ENCODE measurements around the gene TRIM2. TPM values are rescaled to one million over a fixed set of nuclear protein-coding genes. Genes with fewer than 3 reads are reported as not detected.

TRIM2 gene
- total and polyA plus RNA-seq, 2 of the 8 experiments (the other 6 are each of a cell fraction or from before 2014, with no cell fraction given), result 34.0 to 59.8 TPM

DNA sequence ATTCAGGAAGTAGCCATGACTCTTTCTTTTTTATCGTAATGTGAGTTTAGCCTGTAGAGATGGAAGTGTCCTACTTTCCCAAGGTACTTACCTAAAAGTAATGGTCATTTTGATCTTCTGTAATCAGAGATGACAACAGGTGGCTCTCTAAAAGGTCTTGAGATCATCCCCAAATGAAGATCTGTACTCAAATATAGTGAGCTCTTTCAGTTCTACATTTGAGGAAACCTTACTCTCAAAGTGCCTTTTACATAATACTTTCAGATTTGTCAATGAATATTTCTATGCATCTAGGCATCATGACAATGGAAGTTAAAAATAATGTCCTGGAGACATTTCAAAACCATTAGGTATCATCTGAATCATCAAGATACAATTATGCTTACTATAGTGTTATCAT, 123.0 kb downstream of the TRIM2 start:
- WGBS, 2 experiments (ENCODE audit: extremely low coverage in 1 of 2, insufficient coverage in 1 of 2, insufficient read length in 1 of 2, insufficient replicate concordance in 2 of 2, low coverage in 1 of 2, low lambda C conversion rate in 2 of 2, missing lambda C conversion rate in 1 of 2), result 100% methylated on average over 1 of the region's 1 CpG; no CpG with 5 or more reads in 1 of the 2 experiments
- H3K23ac ChIP-seq (ENCODE audit: insufficient read length), result no peak overlapping the region

More for the DNA sequence above, 123.0 kb downstream of the TRIM2 start:
- TF ChIP-seq CREB1 (IDR thresholded peaks at IDR 0.05), result no peak
- no peak for TF ChIP-seq BRCA1 (IDR thresholded peaks at IDR 0.05; ENCODE audit: low read depth, low read length)
- TF ChIP-seq EGR1 (IDR thresholded peaks at IDR 0.05; ENCODE audit: borderline replicate concordance, low read depth, low read length), result no peak
- TF ChIP-seq NANOG (IDR thresholded peaks at IDR 0.05; ENCODE audit: insufficient read depth, low read depth, low read length, poor library complexity, severe bottlenecking), result no peak
- no peak for TF ChIP-seq SAP30 (IDR thresholded peaks at IDR 0.05; ENCODE audit: insufficient read depth, insufficient replicate concordance, low read length)
- TF ChIP-seq, protein P1, sequence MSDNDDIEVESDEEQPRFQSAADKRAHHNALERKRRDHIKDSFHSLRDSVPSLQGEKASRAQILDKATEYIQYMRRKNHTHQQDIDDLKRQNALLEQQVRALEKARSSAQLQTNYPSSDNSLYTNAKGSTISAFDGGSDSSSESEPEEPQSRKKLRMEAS (IDR thresholded peaks at IDR 0.05), result no peak
- no peak for TF ChIP-seq NRF1 (IDR thresholded peaks at IDR 0.05; ENCODE audit: low read depth, low read length)
- Histone ChIP-seq H3K4me3 (ENCODE audit: extremely low read depth in 1 of 4, insufficient read depth in 2 of 4, low read depth in 3 of 4, low read length in 4 of 4) (no peak overlapping the region), H4K8ac (ENCODE audit: extremely low read depth, insufficient read depth, low read length) (no peak overlapping the region), H2BK5ac (ENCODE audit: low read depth, low read length) (no peak overlapping the region), H3K18ac (ENCODE audit: extremely low read depth, low read length) (no peak overlapping the region), H3K27ac (ENCODE audit: low read depth, low read length) (no peak overlapping the region), H2BK15ac (ENCODE audit: low read length) (no peak overlapping the region), H4K5ac (ENCODE audit: insufficient read length, low read depth, low read length) (no peak overlapping the region), H4K20me1 (replicated peaks in 1 of 2; ENCODE audit: control insufficient read depth in 1 of 2, insufficient read depth in 2 of 2, low read length in 2 of 2) (no peaks in the 10 kb centered on the region), H3K79me2 (ENCODE audit: control insufficient read depth in 1 of 2, insufficient read depth in 2 of 2, low read length in 2 of 2) (no peaks in the 10 kb centered on the region), H3K9ac (replicated peaks in 1 of 4; ENCODE audit: extremely low read depth in 1 of 4, low read depth in 3 of 4, low read length in 3 of 4) (no peak overlapping the region), H2BK12ac (ENCODE audit: low read depth, low read length) (no peak overlapping the region), H3K79me1 (ENCODE audit: low read depth, low read length) (no peaks in the 10 kb centered on the region), H3K4me2 (ENCODE audit: insufficient read depth in 1 of 2, low read depth in 2 of 2, low read length in 2 of 2) (no peak overlapping the region), H3K14ac (ENCODE audit: insufficient read length) (no peak overlapping the region), H2BK20ac (ENCODE audit: low read length) (no peak overlapping the region), H4K91ac (replicated peaks; ENCODE audit: insufficient read length, low read length) (no peak overlapping the region), H3K4ac (replicated peaks; ENCODE audit: insufficient read length, low read depth, low read length) (no peak overlapping the region), H3K56ac (replicated peaks; ENCODE audit: insufficient read length, low read depth, low read length) (no peak overlapping the region), H2BK120ac (replicated peaks; ENCODE audit: low read depth, low read length) (no peak overlapping the region), H3K4me1 (replicated peaks in 1 of 4; ENCODE audit: control insufficient read depth in 3 of 4, insufficient read depth in 4 of 4, low read length in 3 of 4) (no peaks in the 10 kb centered on the region), H2AFZ (ENCODE audit: low read length) (no peak overlapping the region), H2AK5ac (ENCODE audit: low read depth, low read length) (no peak overlapping the region), H3K9me3 (ENCODE audit: insufficient read depth in 2 of 2, low read depth in 1 of 2, low read length in 1 of 2) (no peaks in the 10 kb centered on the region), H3K23me2 (ENCODE audit: low read depth, low read length) (no peaks in the 10 kb centered on the region), H3K27me3 (replicated peaks in 1 of 4; ENCODE audit: control insufficient read depth in 3 of 4, extremely low read depth in 1 of 4, insufficient read depth in 3 of 4, low read length in 3 of 4) (no peaks in the 10 kb centered on the region), H3K36me3 (ENCODE audit: control insufficient read depth in 2 of 4, insufficient read depth in 4 of 4, low read length in 3 of 4) (peaks cover 0 to 20% (median 7%) of the 10 kb centered on the region in 4 experiments; a peak in 4 of 8 replicates)
- CTCF ChIA-PET (ENCODE audit: partially characterized antibody), result no interaction called here
- FAIRE-seq (no peak), DNase-seq (ENCODE audit: low read depth in 1 of 2, low spot score in 2 of 2) (no peak)
- POLR2A ChIA-PET (ENCODE audit: partially characterized antibody), result interaction anchor here (1.0 kb wide), 1 partner anchor 123 kb away, joined by 3 read pairs; the partner anchor contains the start of gene TRIM2
